Stimulated activated naive CD4-positive, alpha-beta T cell (primary cell): ENCODE measurements around the gene CTU2.

Experiments
- DNase-seq, 6 experiments: peaks; one replicate each; lab custom pipeline; 2025; lab: John Stamatoyannopoulos, UW

Gene CTU2

DNA sequence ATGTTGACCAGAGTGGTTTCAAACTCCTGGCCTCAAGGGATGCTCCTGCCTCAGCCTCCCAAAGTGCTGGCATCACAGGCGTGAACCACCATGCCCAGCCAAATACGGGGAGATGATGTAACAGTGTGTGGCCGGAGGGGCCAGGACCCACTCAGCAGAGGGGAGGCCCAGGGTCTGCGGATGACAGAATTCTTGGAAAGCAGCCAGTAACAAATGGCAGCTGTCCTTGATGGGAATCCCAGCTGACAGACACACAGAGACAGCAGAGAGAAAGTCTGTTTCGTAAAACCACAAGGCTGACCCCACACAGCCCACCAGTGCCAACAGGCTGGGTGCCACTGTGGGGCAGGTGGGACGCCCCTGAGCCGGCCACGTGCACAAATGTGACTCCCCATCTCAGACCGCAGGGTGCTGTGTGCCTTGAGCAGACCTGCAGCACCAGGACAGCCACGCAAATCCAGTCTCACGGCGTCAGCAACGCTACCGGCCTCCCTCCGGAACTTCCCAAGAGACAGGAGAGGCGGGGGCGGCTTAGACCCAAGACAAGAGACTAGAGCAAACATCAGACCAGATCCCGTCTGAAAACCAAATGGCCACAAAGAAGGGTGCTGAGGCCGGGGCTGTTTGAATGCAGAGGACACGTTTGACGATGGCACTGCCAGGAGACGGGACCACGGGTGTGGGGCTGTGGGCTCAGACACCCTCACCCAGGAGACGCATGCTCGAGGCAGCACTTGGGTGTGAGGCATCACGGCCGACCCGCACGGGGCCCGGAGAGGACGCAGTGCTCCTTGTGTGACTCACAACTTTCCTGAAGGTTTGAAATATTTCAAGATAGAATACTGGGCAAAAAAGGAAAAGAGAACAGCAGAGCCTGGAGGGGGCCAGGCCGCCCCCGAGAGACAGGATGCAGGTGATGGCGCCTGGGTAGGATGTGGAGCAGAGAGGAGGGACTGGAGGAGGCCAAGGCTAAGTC lies 24.6 kb downstream of the CTU2 start:
- DNase-seq = no peak

DNA sequence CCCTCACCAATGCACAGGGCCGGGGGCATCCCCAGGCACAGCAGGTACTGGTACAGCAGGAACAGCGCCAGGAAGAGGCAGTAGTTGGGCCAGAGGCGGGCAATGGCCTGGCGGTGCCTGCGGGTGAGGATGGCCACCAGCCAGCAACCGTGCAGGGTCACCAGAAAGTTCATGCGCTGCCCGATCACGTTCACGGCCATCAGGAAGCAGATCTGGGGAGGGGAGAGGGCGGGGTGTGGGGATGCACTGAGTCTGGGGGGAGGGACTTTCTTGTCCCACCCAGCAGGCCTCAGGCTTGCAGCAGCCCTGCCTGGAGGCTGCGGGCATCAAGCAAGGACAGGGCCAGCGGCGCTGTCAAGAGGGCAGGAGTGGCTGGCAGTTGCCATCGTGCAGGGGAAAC lies 25.4 kb downstream of the CTU2 start:
- peak in 4 of 6 experiments; percentile 6 to 39 (median 18) for DNase-seq

DNA sequence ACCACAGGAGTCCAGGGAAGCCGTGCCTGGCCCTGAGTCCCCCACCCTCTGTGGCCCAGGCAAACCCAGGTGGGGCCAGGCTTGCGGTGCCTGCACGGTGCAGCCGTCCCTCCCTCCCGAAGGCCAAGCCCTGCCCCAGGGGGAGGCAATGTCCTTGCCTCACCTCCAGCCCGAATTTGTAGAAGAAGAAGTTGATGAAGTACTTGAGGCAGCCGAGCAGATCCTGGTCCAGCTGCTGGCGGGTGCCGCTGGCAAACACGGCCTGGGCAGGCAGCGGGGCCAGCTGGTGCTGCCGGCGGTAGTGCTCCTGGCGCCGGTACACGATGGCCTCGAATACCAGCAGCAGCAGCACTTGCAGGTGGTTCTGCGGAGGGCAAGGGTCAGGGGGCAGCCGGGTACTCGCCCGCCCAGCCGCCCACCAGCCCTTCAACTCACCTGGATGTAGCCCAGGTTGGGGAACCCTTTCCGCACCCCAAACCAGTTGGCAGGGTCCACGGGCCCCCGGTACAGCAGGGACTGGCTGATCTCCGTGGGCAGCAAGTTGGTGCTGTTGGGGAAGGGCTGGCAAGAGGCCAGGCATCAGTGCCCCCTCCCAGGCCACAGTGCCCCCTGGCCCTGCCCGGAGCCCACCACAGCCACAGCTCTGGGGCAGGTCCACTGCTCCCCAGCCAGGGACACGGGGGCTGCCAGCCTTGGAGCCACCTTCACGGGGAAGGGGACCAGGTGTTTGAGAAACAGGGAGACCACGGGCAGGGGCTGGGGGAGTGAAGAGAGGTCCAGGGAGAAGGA lies 26.1 kb downstream of the CTU2 start:
- DNase-seq = no peak

DNA sequence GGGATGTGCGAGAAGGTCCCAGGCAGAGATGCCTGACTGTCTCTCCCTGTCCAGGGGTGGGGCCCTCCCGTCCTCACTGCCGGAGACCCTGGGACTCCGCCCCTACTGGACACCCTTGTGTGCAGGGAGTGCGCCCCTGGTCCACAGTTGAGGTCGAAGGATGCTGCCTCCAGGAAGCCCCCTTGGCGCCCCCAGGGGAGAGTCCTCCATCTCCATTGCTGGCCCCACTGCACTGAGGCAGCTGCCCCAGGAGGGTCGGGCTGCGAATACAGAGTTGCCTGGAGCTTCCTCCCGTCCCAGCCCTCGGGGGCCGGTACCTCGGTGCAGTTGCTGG lies 26.6 kb downstream of the CTU2 start:
- no peak for DNase-seq

GRCh38 chr16:88733630-88734360 lies 27.5 kb downstream of the CTU2 start:
- no peak for DNase-seq

DNA sequence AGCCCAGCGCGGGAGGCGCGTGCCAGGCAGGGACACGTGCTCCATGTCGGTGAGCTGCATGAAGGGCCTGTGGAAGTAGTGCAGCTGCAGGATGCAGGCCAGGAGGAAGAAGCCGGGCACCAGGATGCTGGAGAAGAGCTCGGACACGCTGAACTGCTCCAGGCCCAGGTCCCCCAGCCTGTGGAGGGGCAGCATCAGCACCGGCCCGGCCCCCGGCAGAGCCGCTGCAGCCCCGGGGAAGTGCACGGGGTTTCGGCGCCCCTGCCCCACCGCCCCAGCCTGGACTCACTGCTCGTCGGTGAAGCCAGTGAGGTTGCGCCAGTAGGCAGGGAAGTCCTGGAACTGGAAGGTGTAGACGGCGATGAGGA lies 28.0 kb downstream of the CTU2 start:
- no peak for DNase-seq

GRCh38 chr16:88735121-88735520 lies 28.8 kb downstream of the CTU2 start:
- DNase-seq = no peak

DNA sequence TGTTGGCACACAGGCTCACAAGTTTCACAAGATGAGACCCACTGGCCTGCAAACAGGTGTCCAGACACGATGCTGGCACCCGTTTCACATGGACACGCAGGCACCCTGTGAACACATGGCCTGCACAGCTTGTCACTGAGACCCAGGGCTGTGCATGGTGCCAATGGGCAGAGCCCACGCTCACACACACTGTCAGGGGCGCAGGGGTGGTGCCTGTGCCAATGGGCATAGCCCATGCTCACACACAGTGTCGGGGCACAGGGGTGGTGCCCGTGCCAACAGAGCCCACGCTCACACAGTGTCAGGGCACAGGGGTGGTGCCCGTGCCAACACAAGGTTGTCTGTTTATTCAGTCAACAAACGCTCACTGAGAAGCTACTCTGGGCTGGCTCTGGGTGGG lies 29.3 kb downstream of the CTU2 start:
- no peak for DNase-seq

DNA sequence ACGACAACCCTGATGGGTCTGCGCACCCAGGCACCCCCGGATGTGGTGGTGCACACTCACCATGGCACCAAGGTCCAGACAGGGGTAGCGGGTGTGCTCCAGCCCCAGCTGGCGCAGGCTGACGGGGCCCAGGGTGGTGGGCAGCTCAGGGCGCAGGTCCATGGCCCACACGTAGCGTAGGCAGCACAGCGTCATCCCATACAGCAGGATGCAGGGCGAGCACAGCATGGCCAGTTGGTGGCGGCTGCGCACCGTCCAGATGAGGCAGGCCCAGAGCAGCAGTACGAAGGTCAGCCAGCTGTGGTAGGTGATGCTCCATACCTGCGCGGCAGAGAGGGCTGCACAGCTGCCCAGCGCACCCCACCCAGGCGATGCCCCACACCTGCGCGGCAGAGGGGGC lies 29.8 kb downstream of the CTU2 start:
- DNase-seq = no peak

- no peak for DNase-seq
Measured at GRCh38 chr16:88736496-88736895, 30.2 kb downstream of the CTU2 start.

GRCh38 chr16:88737298-88738150 lies 31.2 kb downstream of the CTU2 start:
- peak; percentile 20 to 81 (median 68) for DNase-seq

GRCh38 chr16:88738151-88739084 lies 32.1 kb downstream of the CTU2 start:
- no peak for DNase-seq

GRCh38 chr16:88739139-88739976 lies 33.1 kb downstream of the CTU2 start:
- no peak for DNase-seq

- DNase-seq = no peak
Measured at GRCh38 chr16:88739977-88740726, 33.8 kb downstream of the CTU2 start.

DNA sequence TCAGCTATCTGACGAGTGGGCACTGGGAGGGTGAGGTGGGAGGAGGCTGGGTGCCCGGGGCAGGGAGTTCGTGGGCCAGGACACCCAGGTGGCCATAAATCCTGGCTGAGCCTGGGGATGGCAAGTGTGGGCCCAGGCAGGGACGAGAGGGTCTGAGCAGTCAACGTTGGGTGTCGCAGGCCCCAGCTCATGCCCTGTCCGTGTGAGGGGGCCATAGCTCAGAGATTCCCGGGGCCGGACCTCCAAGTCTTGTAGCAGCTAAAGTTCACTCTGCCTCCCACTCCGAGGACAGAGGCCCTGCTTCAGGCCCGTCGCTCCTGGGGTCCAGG lies 34.4 kb downstream of the CTU2 start:
- no peak for DNase-seq

DNA sequence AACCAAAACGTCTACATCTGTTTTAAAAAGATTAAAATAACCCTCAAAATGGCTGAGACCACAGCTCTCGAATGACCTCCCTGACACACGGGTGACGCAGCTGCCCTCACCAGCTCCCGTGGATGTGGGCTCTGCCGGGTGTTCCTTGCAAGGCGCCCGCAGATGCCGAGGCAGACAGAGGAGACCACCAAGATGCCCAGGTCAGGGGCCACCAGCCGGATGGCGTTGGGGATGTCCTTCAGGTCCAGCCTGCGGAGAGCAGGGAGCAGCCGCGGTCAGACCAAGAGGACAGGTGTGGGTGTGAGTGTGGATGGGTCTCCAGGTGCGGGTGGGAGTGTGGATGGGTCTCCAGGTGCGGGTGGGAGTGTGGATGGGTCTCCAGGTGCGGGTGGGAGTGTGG lies 35.1 kb downstream of the CTU2 start:
- no peak for DNase-seq

- no peak for DNase-seq
Measured at GRCh38 chr16:88742896-88743605, 36.7 kb downstream of the CTU2 start.
